ENCODE measurements around the gene NCAPH2. TPM values are rescaled to one million over a fixed set of nuclear protein-coding genes. Genes with fewer than 3 reads are reported as not detected.
"Not testable (repeated sequence)": the region's sequence is repeated elsewhere in the genome, so short reads cannot be mapped to it uniquely, and the experiment has no call there.

Gene NCAPH2
- total RNA-seq, 1 experiment from 2014 or later: 39.8 TPM

DNA sequence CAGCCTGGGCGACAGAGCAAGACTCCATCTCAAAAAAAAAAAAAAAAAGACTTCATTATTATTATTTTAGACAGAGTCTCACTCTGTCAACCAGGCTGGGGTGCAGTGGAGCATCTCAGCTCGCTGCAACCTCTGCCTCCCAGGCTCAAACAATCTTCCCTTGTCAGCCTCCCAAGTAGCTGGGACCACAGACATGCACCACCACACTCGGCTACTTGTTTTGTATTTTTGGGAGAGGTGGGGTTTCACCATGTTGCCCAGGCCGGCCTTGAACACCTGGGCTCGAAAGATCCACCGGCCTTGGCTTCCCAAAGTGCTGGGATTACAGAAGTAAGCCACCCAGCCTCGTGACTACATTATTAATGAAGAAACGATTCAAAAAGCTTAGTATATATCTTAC, 27.1 kb downstream of the NCAPH2 start:
- Mint-ChIP-seq H3K27me3 (ENCODE audit: insufficient read depth, unreplicated experiment) (no peaks in the 10 kb centered on the region), H3K4me1 (ENCODE audit: insufficient read depth, unreplicated experiment) (peaks cover 20% of the 10 kb centered on the region), H3K4me3 (ENCODE audit: unreplicated experiment) (no peak overlapping the region), H3K36me3 (ENCODE audit: insufficient read depth, unreplicated experiment) (peaks cover 11% of the 10 kb centered on the region), H3K9me3 (ENCODE audit: unreplicated experiment) (no peaks in the 10 kb centered on the region), H3K27ac (ENCODE audit: low read depth, unreplicated experiment) (no peak overlapping the region)
- CTCF ChIA-PET: interaction anchor here (0.7 to 1.3 kb wide), 3 partner anchors 28 to 173 kb away, joined by 3 to 4 read pairs (median 3); partner anchors contain the start of gene SYCE3
- TF ChIP-seq, protein P1, sequence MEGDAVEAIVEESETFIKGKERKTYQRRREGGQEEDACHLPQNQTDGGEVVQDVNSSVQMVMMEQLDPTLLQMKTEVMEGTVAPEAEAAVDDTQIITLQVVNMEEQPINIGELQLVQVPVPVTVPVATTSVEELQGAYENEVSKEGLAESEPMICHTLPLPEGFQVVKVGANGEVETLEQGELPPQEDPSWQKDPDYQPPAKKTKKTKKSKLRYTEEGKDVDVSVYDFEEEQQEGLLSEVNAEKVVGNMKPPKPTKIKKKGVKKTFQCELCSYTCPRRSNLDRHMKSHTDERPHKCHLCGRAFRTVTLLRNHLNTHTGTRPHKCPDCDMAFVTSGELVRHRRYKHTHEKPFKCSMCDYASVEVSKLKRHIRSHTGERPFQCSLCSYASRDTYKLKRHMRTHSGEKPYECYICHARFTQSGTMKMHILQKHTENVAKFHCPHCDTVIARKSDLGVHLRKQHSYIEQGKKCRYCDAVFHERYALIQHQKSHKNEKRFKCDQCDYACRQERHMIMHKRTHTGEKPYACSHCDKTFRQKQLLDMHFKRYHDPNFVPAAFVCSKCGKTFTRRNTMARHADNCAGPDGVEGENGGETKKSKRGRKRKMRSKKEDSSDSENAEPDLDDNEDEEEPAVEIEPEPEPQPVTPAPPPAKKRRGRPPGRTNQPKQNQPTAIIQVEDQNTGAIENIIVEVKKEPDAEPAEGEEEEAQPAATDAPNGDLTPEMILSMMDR (IDR thresholded peaks at IDR 0.05; ENCODE audit: unreplicated experiment): no peak
- DNase-seq (ENCODE audit: unreplicated experiment): no peak
- no TSS peak for BruUV-seq (replicated peaks)
- intact Hi-C loops (cut with micrococcal nuclease): no loop called here
- POLR2A ChIA-PET: interaction anchor here (1.2 to 9.2 kb wide), 2 partner anchors 8 to 15 kb away, joined by 5 to 170 read pairs; partner anchors contain the start of genes SCO2 and TYMP

DNA sequence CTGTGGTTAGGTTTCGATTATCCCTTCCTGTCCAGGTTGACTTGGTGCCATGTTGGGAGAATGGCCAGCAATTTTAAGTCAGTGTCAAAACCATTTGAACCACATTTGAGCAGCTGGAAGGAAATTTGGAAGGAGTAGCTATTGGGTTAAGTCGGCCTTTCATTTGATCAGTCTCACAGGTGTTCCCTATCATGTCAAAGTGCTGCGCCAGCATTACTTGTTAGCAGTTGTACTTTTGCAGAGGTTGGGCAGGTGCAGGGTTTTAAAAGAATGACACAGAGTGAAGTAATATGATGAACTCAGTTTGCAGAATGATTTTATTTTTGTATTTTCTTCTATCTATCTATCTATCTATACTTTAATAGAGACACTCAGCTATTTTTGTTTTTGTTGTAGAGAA, 28.2 kb downstream of the NCAPH2 start:
- Mint-ChIP-seq H3K9me3 (ENCODE audit: unreplicated experiment) (no peaks in the 10 kb centered on the region), H3K27me3 (ENCODE audit: insufficient read depth, unreplicated experiment) (no peaks in the 10 kb centered on the region), H3K4me3 (ENCODE audit: unreplicated experiment) (no peak overlapping the region), H3K4me1 (ENCODE audit: insufficient read depth, unreplicated experiment) (peaks cover 28% of the 10 kb centered on the region), H3K36me3 (ENCODE audit: insufficient read depth, unreplicated experiment) (peaks cover under 1% of the 10 kb centered on the region), H3K27ac (ENCODE audit: low read depth, unreplicated experiment) (no peak overlapping the region)
- intact Hi-C loops (cut with micrococcal nuclease): no loop called here
- POLR2A ChIA-PET: interaction anchor here (9.2 kb wide), 1 partner anchor 9 kb away, joined by 170 read pairs; the partner anchor contains the start of genes SCO2 and TYMP
- DNase-seq (ENCODE audit: unreplicated experiment): no peak
- no TSS peak for BruUV-seq (replicated peaks)
- CTCF ChIA-PET: interaction anchor here (0.9 to 1.3 kb wide), 2 partner anchors 11 to 27 kb away, joined by 3 read pairs; partner anchors contain the start of genes SCO2 and SYCE3
- TF ChIP-seq, protein P1 (IDR thresholded peaks at IDR 0.05; ENCODE audit: unreplicated experiment): no peak

DNA sequence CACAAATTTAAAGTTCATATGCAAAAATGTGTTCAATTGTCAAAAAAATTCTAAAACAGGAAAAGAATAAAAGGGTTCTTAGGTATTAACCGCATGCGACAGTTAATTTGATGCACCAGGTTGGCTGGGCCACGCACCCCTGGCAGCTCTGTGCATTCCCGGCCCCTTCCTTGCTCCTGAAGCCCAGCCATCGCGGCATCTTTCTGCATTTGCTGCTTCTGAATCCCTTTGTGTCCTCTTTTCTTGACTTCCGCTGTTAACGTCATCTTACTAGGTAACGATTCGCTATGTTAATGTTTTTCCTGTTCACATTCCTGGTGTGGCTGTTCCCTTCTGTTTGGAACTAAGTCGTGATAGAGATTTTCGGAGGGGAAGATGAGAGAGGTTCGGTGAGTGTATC, 29.7 kb downstream of the NCAPH2 start:
- no peak overlapping the region for H3K4me3 Mint-ChIP-seq (ENCODE audit: unreplicated experiment)
- H3K36me3 Mint-ChIP-seq (ENCODE audit: insufficient read depth, unreplicated experiment): no peaks in the 10 kb centered on the region
- DNase-seq (ENCODE audit: unreplicated experiment): no peak
- TF ChIP-seq, protein P1 (IDR thresholded peaks at IDR 0.05; ENCODE audit: unreplicated experiment): no peak
- H3K9me3 Mint-ChIP-seq (ENCODE audit: unreplicated experiment): no peaks in the 10 kb centered on the region
- H3K27ac Mint-ChIP-seq (ENCODE audit: low read depth, unreplicated experiment): peak overlapping the region; percentile 85
- no peaks in the 10 kb centered on the region for H3K27me3 Mint-ChIP-seq (ENCODE audit: insufficient read depth, unreplicated experiment)
- intact Hi-C loops (cut with micrococcal nuclease): no loop called here
- no TSS peak for BruUV-seq (replicated peaks)
- ChIA-PET CTCF (interaction anchor here (0.6 to 2.3 kb wide), 5 partner anchors 10 to 82 kb away, joined by 3 to 9 read pairs (median 4); partner anchors contain the start of gene SCO2), POLR2A (interaction anchor here (1.2 to 9.2 kb wide), 5 partner anchors 11 to 44 kb away, joined by 3 to 170 read pairs (median 51); partner anchors contain the start of genes CHKB, LMF2, NCAPH2 and SCO2)
- H3K4me1 Mint-ChIP-seq (ENCODE audit: insufficient read depth, unreplicated experiment): peaks cover 40% of the 10 kb centered on the region

DNA sequence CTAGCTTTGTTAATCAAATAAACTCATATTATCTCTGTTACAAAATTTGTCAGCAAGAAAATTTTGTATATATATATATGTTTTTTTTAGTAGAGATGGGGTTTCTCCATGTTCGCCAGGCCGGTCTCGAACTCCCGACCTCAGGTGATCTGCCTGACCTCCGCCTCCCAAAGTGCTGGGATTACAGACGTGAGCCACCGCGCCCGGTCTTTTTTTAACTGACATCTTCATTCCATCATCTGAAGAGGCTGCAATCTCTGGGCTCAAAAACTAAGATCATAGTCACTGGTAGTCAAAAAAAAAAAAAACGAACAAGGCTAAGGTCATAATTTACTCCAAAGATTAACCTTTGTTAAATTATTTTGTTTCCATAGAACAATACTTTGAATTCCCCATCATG, 32.4 kb downstream of the NCAPH2 start:
- H3K4me1 Mint-ChIP-seq (ENCODE audit: insufficient read depth, unreplicated experiment): peaks cover 41% of the 10 kb centered on the region
- H3K4me3 Mint-ChIP-seq (ENCODE audit: unreplicated experiment): no peak overlapping the region
- TF ChIP-seq, protein P1 (IDR thresholded peaks at IDR 0.05; ENCODE audit: unreplicated experiment): no peak
- ChIA-PET CTCF (interaction anchor here (1.3 to 1.5 kb wide), 4 partner anchors 8 to 81 kb away, joined by 3 to 10 read pairs (median 4); partner anchors contain the start of genes SCO2 and SYCE3), POLR2A (interaction anchor here (1.1 to 9.2 kb wide), 13 partner anchors 9 to 88 kb away, joined by 3 to 170 read pairs (median 13); partner anchors contain the start of genes ARSA, CHKB, LMF2 and NCAPH2)
- no TSS peak for BruUV-seq (replicated peaks)
- intact Hi-C loops (cut with micrococcal nuclease): no loop called here
- DNase-seq (ENCODE audit: unreplicated experiment): no peak
- H3K9me3 Mint-ChIP-seq (ENCODE audit: unreplicated experiment): no peaks in the 10 kb centered on the region
- no peaks in the 10 kb centered on the region for H3K36me3 Mint-ChIP-seq (ENCODE audit: insufficient read depth, unreplicated experiment)
- H3K27ac Mint-ChIP-seq (ENCODE audit: low read depth, unreplicated experiment): peak overlapping the region; percentile 97
- no peaks in the 10 kb centered on the region for H3K27me3 Mint-ChIP-seq (ENCODE audit: insufficient read depth, unreplicated experiment)

DNA sequence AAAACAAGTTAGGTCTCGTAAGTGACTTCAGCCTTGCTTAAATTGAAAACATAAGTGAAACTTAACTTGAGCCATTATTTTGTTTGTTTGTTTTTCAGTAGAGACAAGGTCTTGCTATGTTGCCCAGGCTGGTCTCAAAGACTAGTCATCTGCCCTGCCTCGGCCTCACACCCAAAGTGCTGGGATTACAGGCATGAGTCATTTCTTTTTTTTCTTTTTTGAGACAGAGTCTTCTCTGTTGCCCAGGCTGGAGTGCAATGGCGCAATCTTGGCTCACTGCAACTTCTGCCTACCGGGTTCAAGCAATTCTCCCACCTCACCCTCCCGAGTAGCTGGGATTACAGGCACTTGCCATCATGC, 33.6 kb downstream of the NCAPH2 start:
- DNase-seq (ENCODE audit: unreplicated experiment): peak; percentile 96
- ChIA-PET POLR2A (interaction anchor here (0.6 to 9.2 kb wide), 9 partner anchors 10 to 80 kb away, joined by 3 to 170 read pairs (median 33); partner anchors contain the start of genes CHKB, LMF2, NCAPH2 and SCO2), CTCF (interaction anchor here (1.3 to 1.5 kb wide), 4 partner anchors 10 to 21 kb away, joined by 3 to 10 read pairs (median 4); partner anchors contain the start of genes SCO2 and SYCE3)
- H3K4me1 Mint-ChIP-seq (ENCODE audit: insufficient read depth, unreplicated experiment): peaks cover 41% of the 10 kb centered on the region
- peak overlapping the region; percentile 31 for H3K4me3 Mint-ChIP-seq (ENCODE audit: unreplicated experiment)
- H3K36me3 Mint-ChIP-seq (ENCODE audit: insufficient read depth, unreplicated experiment); H3K9me3 Mint-ChIP-seq (ENCODE audit: unreplicated experiment); BruUV-seq (replicated peaks); H3K27me3 Mint-ChIP-seq (ENCODE audit: insufficient read depth, unreplicated experiment): not testable (repeated sequence)
- intact Hi-C loops (cut with micrococcal nuclease): loop anchor here (1.0 kb wide), 1 partner anchor 9 kb away; no protein-coding TSS in a partner anchor
- H3K27ac Mint-ChIP-seq (ENCODE audit: low read depth, unreplicated experiment): peak overlapping the region; percentile 97

All from MCF 10A (cell line).